HEK293 (cell line): ENCODE results near the gene MYH11.

ENCODE experiments used
- CTCF ChIA-PET: fragments of 350-600 bp; formaldehyde crosslinking; extraction: SDS; loops from one replicate; lab custom pipeline; 2021; ENCODE audit warnings: antibody characterized with exemption; lab: Yijun Ruan, JAX
- POLR2A ChIA-PET: fragments of 300-600 bp; formaldehyde crosslinking; extraction: SDS; loops from one replicate; lab custom pipeline; 2020; ENCODE audit warnings: antibody characterized with exemption, inconsistent platforms; lab: Yijun Ruan, JAX
- H3K27ac ChIP-seq: fragments of 200-500 bp; sonication (Bioruptor generic); 2 replicates; pipeline ENCODE4 v1.5.1; 2014; ENCODE audit warnings: low read depth, low read length, control low read depth, inconsistent platforms; ENCODE audit errors: extremely low read depth
- H3K36me3 ChIP-seq, 2 experiments: fragments of 200-500 bp in 1 of 2; sonication (Bioruptor generic) in 1 of 2; 1 replicate in 1 of 2; 2 replicates in 1 of 2; pipeline ENCODE4 v1.5.1; 2014 to 2017; ENCODE audit warnings: inconsistent platforms in 2 of 2, low read length in 2 of 2; ENCODE audit not compliant: control insufficient read depth in 2 of 2, insufficient read depth in 1 of 2
- H3K4me1 ChIP-seq: fragments of 200-500 bp; sonication (Bioruptor generic); 2 replicates; pipeline ENCODE4 v1.5.1; 2014; ENCODE audit warnings: mild to moderate bottlenecking, low read length, inconsistent platforms; ENCODE audit not compliant: control insufficient read depth, insufficient read depth
- H3K4me3 ChIP-seq: 2 replicates; pipeline ENCODE4 v1.5.1; 2011; ENCODE audit warnings: low read depth, mild to moderate bottlenecking, control low read depth, low read length, moderate library complexity
- H3K9me3 ChIP-seq: fragments of 200-500 bp; sonication (Bioruptor generic); 2 replicates; pipeline ENCODE4 v1.5.1; 2014; ENCODE audit warnings: low read depth, low read length, inconsistent platforms; ENCODE audit not compliant: control insufficient read depth, insufficient read depth
- BCL11A ChIP-seq: fragments of 450-650 bp; formaldehyde crosslinking; IDR thresholded peaks from 2 replicates; pipeline ENCODE4 v1.5.1; 2016; ENCODE audit warnings: low read depth, missing biosample characterization, missing genetic modification characterization
- HOXA7 ChIP-seq: sonication (generic); formaldehyde crosslinking; IDR thresholded peaks from 2 replicates; pipeline ENCODE4 v1.8.1; 2022; ENCODE audit warnings: missing genetic modification reagents, borderline replicate concordance
- OVOL3 ChIP-seq: fragments of 450-650 bp; formaldehyde crosslinking; IDR thresholded peaks from 2 replicates; pipeline ENCODE4 v1.5.1; 2016; ENCODE audit warnings: missing biosample characterization, missing genetic modification characterization
- RBAK ChIP-seq: fragments of 450-650 bp; formaldehyde crosslinking; IDR thresholded peaks from 2 replicates; pipeline ENCODE4 v1.5.1; 2016; ENCODE audit warnings: missing biosample characterization, missing genetic modification characterization
- YY1 ChIP-seq: fragments of 450-650 bp; formaldehyde crosslinking; IDR thresholded peaks from 2 replicates; pipeline ENCODE4 v1.5.1; 2018; ENCODE audit warnings: missing biosample characterization, missing genetic modification characterization
- ZEB2 ChIP-seq: fragments of 450-650 bp; formaldehyde crosslinking; IDR thresholded peaks from 2 replicates; pipeline ENCODE4 v1.5.1; 2016; ENCODE audit warnings: missing biosample characterization, missing genetic modification characterization
- ZFP37 ChIP-seq: fragments of 450-650 bp; formaldehyde crosslinking; IDR thresholded peaks from 2 replicates; pipeline ENCODE4 v1.5.1; 2016; ENCODE audit warnings: missing biosample characterization, missing genetic modification characterization
- ZNF138 ChIP-seq: fragments of 450-650 bp; formaldehyde crosslinking; IDR thresholded peaks from 2 replicates; pipeline ENCODE4 v1.5.1; 2016; ENCODE audit warnings: missing biosample characterization, missing genetic modification characterization, borderline replicate concordance
- ZNF2 ChIP-seq: fragments of 450-650 bp; formaldehyde crosslinking; IDR thresholded peaks from 2 replicates; pipeline ENCODE4 v1.5.1; 2016; ENCODE audit warnings: missing biosample characterization, missing genetic modification characterization
- ZNF473 ChIP-seq: fragments of 450-650 bp; formaldehyde crosslinking; IDR thresholded peaks from 2 replicates; pipeline ENCODE4 v1.5.1; 2017; ENCODE audit warnings: missing biosample characterization, missing genetic modification characterization
- ZNF510 ChIP-seq: fragments of 450-650 bp; formaldehyde crosslinking; IDR thresholded peaks from 2 replicates; pipeline ENCODE4 v1.5.1; 2018; ENCODE audit warnings: mild to moderate bottlenecking, missing genetic modification characterization, missing biosample characterization; ENCODE audit not compliant: insufficient replicate concordance
- ZNF544 ChIP-seq: fragments of 450-650 bp; formaldehyde crosslinking; IDR thresholded peaks from 2 replicates; pipeline ENCODE4 v1.5.0; 2017; ENCODE audit warnings: missing biosample characterization, missing genetic modification characterization
- ZNF555 ChIP-seq: fragments of 450-650 bp; formaldehyde crosslinking; conservative IDR thresholded peaks from 2 replicates; pipeline ENCODE4 v1.5.1; 2017; ENCODE audit warnings: missing biosample characterization, mild to moderate bottlenecking, missing genetic modification characterization, inconsistent platforms
- ZNF571 ChIP-seq: fragments of 450-650 bp; formaldehyde crosslinking; IDR thresholded peaks from 2 replicates; pipeline ENCODE4 v1.5.0; 2017; ENCODE audit warnings: missing biosample characterization, missing genetic modification characterization
- ZNF610 ChIP-seq: fragments of 450-650 bp; formaldehyde crosslinking; IDR thresholded peaks from 2 replicates; pipeline ENCODE4 v1.5.1; 2016; ENCODE audit warnings: missing biosample characterization, missing genetic modification characterization, borderline replicate concordance
- ZNF626 ChIP-seq: fragments of 450-650 bp; sonication (Bioruptor Pico); formaldehyde crosslinking; IDR thresholded peaks from 2 replicates; pipeline ENCODE4 v1.5.1; 2018; ENCODE audit warnings: missing biosample characterization, missing genetic modification characterization, inconsistent platforms
- ZNF654 ChIP-seq: fragments of 450-650 bp; formaldehyde crosslinking; IDR thresholded peaks from 2 replicates; pipeline ENCODE4 v1.5.1; 2016; ENCODE audit warnings: low read depth, missing biosample characterization, missing genetic modification characterization
- ZNF677 ChIP-seq: fragments of 450-650 bp; IDR thresholded peaks from 2 replicates; pipeline ENCODE4 v1.5.0; 2018; ENCODE audit warnings: missing biosample characterization, mild to moderate bottlenecking, missing genetic modification characterization, moderate library complexity
- ZNF76 ChIP-seq: fragments of 450-650 bp; formaldehyde crosslinking; IDR thresholded peaks from 2 replicates; pipeline ENCODE4; 2016; ENCODE audit warnings: low read depth, missing biosample characterization, missing genetic modification characterization, borderline replicate concordance
- ZNF777 ChIP-seq: fragments of 450-650 bp; formaldehyde crosslinking; IDR thresholded peaks from 2 replicates; pipeline ENCODE4 v1.5.1; 2017; ENCODE audit warnings: missing biosample characterization, missing genetic modification characterization, borderline replicate concordance
- ZNF792 ChIP-seq: fragments of 450-650 bp; formaldehyde crosslinking; IDR thresholded peaks from 2 replicates; pipeline ENCODE4 v1.5.1; 2016; ENCODE audit warnings: missing biosample characterization, missing genetic modification characterization
- ZSCAN30 ChIP-seq: fragments of 450-650 bp; IDR thresholded peaks from 2 replicates; pipeline ENCODE4 v1.5.1; 2018; ENCODE audit warnings: missing biosample characterization, mild to moderate bottlenecking, missing genetic modification characterization, moderate library complexity
- TF ChIP-seq, protein P1 (sequence below): fragments of 450-650 bp; formaldehyde crosslinking; IDR thresholded peaks from 2 replicates; pipeline ENCODE4 v1.5.1; 2016; ENCODE audit warnings: missing biosample characterization, missing genetic modification characterization
- TF ChIP-seq, protein P2 (sequence below): fragments of 450-650 bp; formaldehyde crosslinking; IDR thresholded peaks from 2 replicates; pipeline ENCODE4 v1.5.1; 2016; ENCODE audit warnings: missing biosample characterization, missing genetic modification characterization
- TF ChIP-seq, protein P3 (sequence below): fragments of 450-650 bp; formaldehyde crosslinking; IDR thresholded peaks from 2 replicates; pipeline ENCODE4 v1.5.1; 2016; ENCODE audit warnings: missing biosample characterization, missing genetic modification characterization, borderline replicate concordance
- TF ChIP-seq, protein P4 (sequence below): IDR thresholded peaks from 2 replicates; pipeline ENCODE4 v1.6.1; 2011; ENCODE audit warnings: mild to moderate bottlenecking, low read depth, low read length, borderline replicate concordance

Gene MYH11

DNA sequence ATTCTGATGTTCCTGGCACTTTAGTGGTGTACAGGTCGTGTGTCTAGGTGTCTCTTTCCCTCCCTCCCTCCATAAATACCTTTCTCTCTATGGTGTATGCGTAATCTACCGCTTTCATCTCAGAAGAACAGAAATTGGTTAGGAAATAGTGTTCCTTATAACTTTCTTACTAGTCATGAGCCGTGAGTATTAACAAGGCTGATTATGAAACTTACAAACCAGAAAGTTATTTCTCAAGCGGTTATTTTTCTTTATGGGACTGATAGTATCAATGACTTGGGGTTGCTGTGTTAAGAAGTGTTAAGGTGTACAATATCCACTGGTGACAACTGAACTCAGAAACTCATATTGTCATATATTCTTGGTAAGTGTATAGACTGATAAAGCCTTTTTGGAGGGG, 13.2 kb upstream of the MYH11 start (continued):
- no peak for TF ChIP-seq ZNF555 (tag by site-specific recombination)
- no peak for TF ChIP-seq ZNF677 (tag by site-specific recombination)
- no peak for TF ChIP-seq ZNF138
- no peak for TF ChIP-seq ZNF654
- TF ChIP-seq OVOL3, result no peak
- TF ChIP-seq ZNF2, result no peak
- no peak for TF ChIP-seq ZNF76 (tag by site-specific recombination)
- TF ChIP-seq HOXA7 (CRISPR knock-in tag), result no peak

DNA sequence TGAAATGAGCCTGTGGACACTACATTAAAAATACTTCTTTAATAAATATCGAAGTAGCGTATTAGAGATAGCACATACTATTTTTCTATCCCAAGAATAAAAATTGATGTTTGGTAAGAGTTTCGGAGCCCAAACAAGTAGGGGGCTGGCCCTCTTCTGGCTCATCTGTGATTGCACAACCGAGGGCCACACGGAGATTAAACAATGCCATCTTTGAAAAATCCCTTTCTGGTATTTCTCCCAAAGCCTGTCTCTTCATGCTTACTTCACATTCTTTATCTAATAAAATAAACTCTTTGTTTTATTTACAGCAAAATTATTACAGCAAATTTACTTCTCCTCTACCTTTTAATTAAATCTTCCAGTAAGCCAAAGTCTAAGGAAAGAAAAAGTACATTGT, 9.6 kb upstream of the MYH11 start:
- Histone ChIP-seq H3K4me1 (no peaks in the 10 kb centered on the region), H3K27ac (no peak overlapping the region), H3K36me3 (peaks cover 10 to 43% of the 10 kb centered on the region in 2 experiments), H3K4me3 (no peak overlapping the region), H3K9me3 (no peaks in the 10 kb centered on the region)
- CTCF ChIA-PET, result interaction anchor here (0.6 kb wide), 1 partner anchor 21 kb away, joined by 3 read pairs; no protein-coding TSS in a partner anchor
- POLR2A ChIA-PET, result no interaction called here
- TF ChIP-seq ZNF626 (tag by site-specific recombination) (no peak), ZEB2 (tag by site-specific recombination) (no peak), BCL11A (tag by site-specific recombination) (no peak), ZNF510 (tag by site-specific recombination) (no peak), ZNF654 (no peak)

DNA sequence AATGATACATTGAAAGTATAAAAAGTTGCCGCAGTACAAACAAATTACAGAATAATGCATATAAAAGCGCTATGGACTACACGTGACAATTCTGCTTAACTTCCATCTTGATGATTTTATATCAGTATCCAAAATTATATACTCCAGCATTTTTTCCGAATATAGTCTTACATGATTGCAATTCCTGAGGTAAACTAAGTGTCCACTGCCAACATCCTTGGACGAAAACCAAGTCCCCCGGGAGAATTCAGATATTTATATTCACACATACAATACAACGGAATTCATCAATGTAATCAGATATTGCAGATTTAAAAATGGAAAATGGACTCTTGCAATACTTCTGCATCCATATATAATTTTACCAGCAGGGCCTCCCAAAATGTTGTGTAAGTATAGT, 8.9 kb upstream of the MYH11 start:
- TF ChIP-seq, protein P1, sequence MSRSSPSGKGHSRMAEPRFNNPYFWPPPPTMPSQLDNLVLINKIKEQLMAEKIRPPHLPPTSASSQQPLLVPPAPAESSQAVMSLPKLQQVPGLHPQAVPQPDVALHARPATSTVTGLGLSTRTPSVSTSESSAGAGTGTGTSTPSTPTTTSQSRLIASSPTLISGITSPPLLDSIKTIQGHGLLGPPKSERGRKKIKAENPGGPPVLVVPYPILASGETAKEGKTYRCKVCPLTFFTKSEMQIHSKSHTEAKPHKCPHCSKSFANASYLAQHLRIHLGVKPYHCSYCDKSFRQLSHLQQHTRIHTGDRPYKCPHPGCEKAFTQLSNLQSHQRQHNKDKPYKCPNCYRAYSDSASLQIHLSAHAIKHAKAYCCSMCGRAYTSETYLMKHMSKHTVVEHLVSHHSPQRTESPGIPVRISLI, result no peak
- TF ChIP-seq, protein P2, sequence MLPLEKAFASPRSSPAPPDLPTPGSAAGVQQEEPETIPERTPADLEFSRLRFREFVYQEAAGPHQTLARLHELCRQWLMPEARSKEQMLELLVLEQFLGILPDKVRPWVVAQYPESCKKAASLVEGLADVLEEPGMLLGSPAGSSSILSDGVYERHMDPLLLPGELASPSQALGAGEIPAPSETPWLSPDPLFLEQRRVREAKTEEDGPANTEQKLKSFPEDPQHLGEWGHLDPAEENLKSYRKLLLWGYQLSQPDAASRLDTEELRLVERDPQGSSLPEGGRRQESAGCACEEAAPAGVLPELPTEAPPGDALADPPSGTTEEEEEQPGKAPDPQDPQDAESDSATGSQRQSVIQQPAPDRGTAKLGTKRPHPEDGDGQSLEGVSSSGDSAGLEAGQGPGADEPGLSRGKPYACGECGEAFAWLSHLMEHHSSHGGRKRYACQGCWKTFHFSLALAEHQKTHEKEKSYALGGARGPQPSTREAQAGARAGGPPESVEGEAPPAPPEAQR (tag by site-specific recombination), result no peak
- TF ChIP-seq ZFP37 (tag by site-specific recombination), result no peak
- no peak for TF ChIP-seq ZSCAN30 (tag by site-specific recombination)
- no peak for TF ChIP-seq ZNF473
- TF ChIP-seq, protein P3, sequence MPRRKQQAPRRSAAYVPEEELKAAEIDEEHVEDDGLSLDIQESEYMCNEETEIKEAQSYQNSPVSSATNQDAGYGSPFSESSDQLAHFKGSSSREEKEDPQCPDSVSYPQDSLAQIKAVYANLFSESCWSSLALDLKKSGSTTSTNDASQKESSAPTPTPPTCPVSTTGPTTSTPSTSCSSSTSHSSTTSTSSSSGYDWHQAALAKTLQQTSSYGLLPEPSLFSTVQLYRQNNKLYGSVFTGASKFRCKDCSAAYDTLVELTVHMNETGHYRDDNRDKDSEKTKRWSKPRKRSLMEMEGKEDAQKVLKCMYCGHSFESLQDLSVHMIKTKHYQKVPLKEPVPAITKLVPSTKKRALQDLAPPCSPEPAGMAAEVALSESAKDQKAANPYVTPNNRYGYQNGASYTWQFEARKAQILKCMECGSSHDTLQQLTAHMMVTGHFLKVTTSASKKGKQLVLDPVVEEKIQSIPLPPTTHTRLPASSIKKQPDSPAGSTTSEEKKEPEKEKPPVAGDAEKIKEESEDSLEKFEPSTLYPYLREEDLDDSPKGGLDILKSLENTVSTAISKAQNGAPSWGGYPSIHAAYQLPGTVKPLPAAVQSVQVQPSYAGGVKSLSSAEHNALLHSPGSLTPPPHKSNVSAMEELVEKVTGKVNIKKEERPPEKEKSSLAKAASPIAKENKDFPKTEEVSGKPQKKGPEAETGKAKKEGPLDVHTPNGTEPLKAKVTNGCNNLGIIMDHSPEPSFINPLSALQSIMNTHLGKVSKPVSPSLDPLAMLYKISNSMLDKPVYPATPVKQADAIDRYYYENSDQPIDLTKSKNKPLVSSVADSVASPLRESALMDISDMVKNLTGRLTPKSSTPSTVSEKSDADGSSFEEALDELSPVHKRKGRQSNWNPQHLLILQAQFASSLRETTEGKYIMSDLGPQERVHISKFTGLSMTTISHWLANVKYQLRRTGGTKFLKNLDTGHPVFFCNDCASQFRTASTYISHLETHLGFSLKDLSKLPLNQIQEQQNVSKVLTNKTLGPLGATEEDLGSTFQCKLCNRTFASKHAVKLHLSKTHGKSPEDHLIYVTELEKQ, result no peak
- TF ChIP-seq ZNF610 (tag by site-specific recombination), result no peak
- TF ChIP-seq ZNF571 (tag by site-specific recombination), result no peak
- TF ChIP-seq HOXA7 (CRISPR knock-in tag), result no peak
- no peak for TF ChIP-seq ZNF777 (tag by site-specific recombination)
- no peak for TF ChIP-seq ZNF544 (tag by site-specific recombination)
- no peak for TF ChIP-seq RBAK (tag by site-specific recombination)
- no peak for TF ChIP-seq YY1 (tag by site-specific recombination)
- TF ChIP-seq ZNF792 (tag by site-specific recombination), result no peak
- TF ChIP-seq, protein P4, sequence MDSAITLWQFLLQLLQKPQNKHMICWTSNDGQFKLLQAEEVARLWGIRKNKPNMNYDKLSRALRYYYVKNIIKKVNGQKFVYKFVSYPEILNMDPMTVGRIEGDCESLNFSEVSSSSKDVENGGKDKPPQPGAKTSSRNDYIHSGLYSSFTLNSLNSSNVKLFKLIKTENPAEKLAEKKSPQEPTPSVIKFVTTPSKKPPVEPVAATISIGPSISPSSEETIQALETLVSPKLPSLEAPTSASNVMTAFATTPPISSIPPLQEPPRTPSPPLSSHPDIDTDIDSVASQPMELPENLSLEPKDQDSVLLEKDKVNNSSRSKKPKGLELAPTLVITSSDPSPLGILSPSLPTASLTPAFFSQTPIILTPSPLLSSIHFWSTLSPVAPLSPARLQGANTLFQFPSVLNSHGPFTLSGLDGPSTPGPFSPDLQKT, result no peak
- CTCF ChIA-PET, result interaction anchor here (2.3 kb wide), 1 partner anchor 9 kb away, joined by 10 read pairs; no protein-coding TSS in a partner anchor
- H3K4me3 ChIP-seq, result no peak overlapping the region
- H3K27ac ChIP-seq, result no peak overlapping the region
- no peaks in the 10 kb centered on the region for H3K4me1 ChIP-seq
- POLR2A ChIA-PET, result no interaction called here
- no peaks in the 10 kb centered on the region for H3K9me3 ChIP-seq
- H3K36me3 ChIP-seq, result peaks cover 7 to 39% of the 10 kb centered on the region in 2 experiments
